ENCODE data around the gene MYH16. TPM values are rescaled to one million over a fixed set of nuclear protein-coding genes. Genes with fewer than 3 reads are reported as not detected.
"Not testable (repeated sequence)": the region's sequence is repeated elsewhere in the genome, so short reads cannot be mapped to it uniquely, and the experiment has no call there.

The MYH16 gene
- polyA plus RNA-seq, 3 donors, result 0.06 to 0.39 (median 0.31) TPM

GRCh38 chr7:99257675-99258074, 15.0 kb upstream of the MYH16 start:
- DNase-seq, result no peak

GRCh38 chr7:99258501-99258900, 14.1 kb upstream of the MYH16 start:
- no peak for DNase-seq

GRCh38 chr7:99260395-99260794, 12.2 kb upstream of the MYH16 start:
- DNase-seq, result no peak

GRCh38 chr7:99261646-99262045, 11.0 kb upstream of the MYH16 start:
- no peak for DNase-seq

- no peak for DNase-seq
Observed at GRCh38 chr7:99265848-99266480, 6.7 kb upstream of the MYH16 start.

GRCh38 chr7:99267481-99267840, 5.2 kb upstream of the MYH16 start:
- DNase-seq, result no peak

- DNase-seq, result no peak
Observed at GRCh38 chr7:99267841-99268576, 4.6 kb upstream of the MYH16 start.

GRCh38 chr7:99268577-99268908, 4.1 kb upstream of the MYH16 start:
- DNase-seq, result no peak

- DNase-seq, result no peak
Observed at GRCh38 chr7:99270702-99271101, 1.9 kb upstream of the MYH16 start.

- DNase-seq, result not testable (repeated sequence)
Observed at GRCh38 chr7:99273561-99273960, 922 bp downstream of the MYH16 start.

GRCh38 chr7:99274908-99275307, 2.3 kb downstream of the MYH16 start:
- DNase-seq, result not testable (repeated sequence)

- DNase-seq, result no peak
Observed at GRCh38 chr7:99275496-99275895, 2.9 kb downstream of the MYH16 start.

- DNase-seq, result no peak
Observed at GRCh38 chr7:99278180-99278579, 5.5 kb downstream of the MYH16 start.

GRCh38 chr7:99284165-99284564, 11.5 kb downstream of the MYH16 start:
- DNase-seq, result not testable (repeated sequence)

- no peak for DNase-seq
Observed at GRCh38 chr7:99287779-99288534, 15.3 kb downstream of the MYH16 start.

GRCh38 chr7:99289185-99289584, 16.5 kb downstream of the MYH16 start:
- no peak for DNase-seq

- DNase-seq, result not testable (repeated sequence)
Observed at GRCh38 chr7:99290148-99290547, 17.5 kb downstream of the MYH16 start.

- DNase-seq, result peak; percentile 41
Observed at GRCh38 chr7:99290980-99291607, 18.5 kb downstream of the MYH16 start.

- DNase-seq, result no peak
Observed at GRCh38 chr7:99292127-99292526, 19.5 kb downstream of the MYH16 start.

GRCh38 chr7:99293167-99293566, 20.5 kb downstream of the MYH16 start:
- DNase-seq, result no peak

- no peak for DNase-seq
Observed at GRCh38 chr7:99293650-99294049, 21.0 kb downstream of the MYH16 start.

- no peak for DNase-seq
Observed at GRCh38 chr7:99296471-99296870, 23.8 kb downstream of the MYH16 start.

- no peak for DNase-seq
Observed at GRCh38 chr7:99301496-99301895, 28.9 kb downstream of the MYH16 start.

Measured in renal pelvis (tissue), 4 donors.